Activated CD8-positive, alpha-beta T cell treated with anti-CD3 and anti-CD28 coated beads for 36 hours (primary cell): Measurements from ENCODE around the gene ZNF202. TPM values are rescaled to one million over a fixed set of nuclear protein-coding genes. Genes with fewer than 3 reads are reported as not detected.

Source experiments
- ATAC-seq: fragments of 200-7000 bp; cut with Tn5 transposase; one replicate; pipeline ENCODE4 v1.10.0; 2021; ENCODE audit warnings: mild to moderate bottlenecking, moderate library complexity
- CTCF ChIA-PET: fragments of 350-600 bp; sonication (Branson Sonifier 250); formaldehyde crosslinking; loops from one replicate; lab custom pipeline; 2021; ENCODE audit warnings: antibody characterized with exemption; lab: Charles Lee
- POLR2A ChIA-PET: fragments of 350-600 bp; sonication (Branson Sonifier 250); formaldehyde crosslinking; loops from one replicate; lab custom pipeline; 2021; ENCODE audit warnings: antibody characterized with exemption; lab: Charles Lee
- DNase-seq: peaks from one replicate; pipeline ENCODE4 v3.0.0-alpha.2; 2020
- H3K27ac Mint-ChIP-seq: one replicate; pipeline ENCODE4 v1.8.0; 2021; ENCODE audit warnings: mild to moderate bottlenecking, mixed read lengths
- H3K27me3 Mint-ChIP-seq: one replicate; pipeline ENCODE4 v1.8.0; 2021; ENCODE audit warnings: mixed read lengths
- H3K36me3 Mint-ChIP-seq: one replicate; pipeline ENCODE4 v1.8.0; 2021; ENCODE audit warnings: low read depth, mixed read lengths
- H3K4me1 Mint-ChIP-seq: one replicate; pipeline ENCODE4 v1.8.0; 2021; ENCODE audit warnings: low read depth, mixed read lengths
- H3K4me3 Mint-ChIP-seq: one replicate; pipeline ENCODE4 v1.8.0; 2021; ENCODE audit warnings: mild to moderate bottlenecking, moderate library complexity, mixed read lengths
- H3K9me3 Mint-ChIP-seq: one replicate; pipeline ENCODE4 v1.8.0; 2021; ENCODE audit warnings: mixed read lengths
- intact Hi-C: fragments of 100-400 bp; cut with micrococcal nuclease; formaldehyde crosslinking; loops from one replicate; pipeline ENCODE4 v1.10.0; 2022
- total RNA-seq, 2 experiments: library from RNA; stranded (reverse); gene quantifications; one replicate each; pipeline ENCODE4 v1.2.3, GENCODE V29; 2021
- TF ChIP-seq, protein P1 (sequence below): fragments of 200-600 bp; IDR thresholded peaks from one replicate; pipeline ENCODE4 v1.8.0; 2022; ENCODE audit warnings: antibody characterized with exemption, mild to moderate bottlenecking

ZNF202 gene
- total RNA-seq, 2 experiments from 2014 or later, result 11.1 to 13.6 TPM

DNA sequence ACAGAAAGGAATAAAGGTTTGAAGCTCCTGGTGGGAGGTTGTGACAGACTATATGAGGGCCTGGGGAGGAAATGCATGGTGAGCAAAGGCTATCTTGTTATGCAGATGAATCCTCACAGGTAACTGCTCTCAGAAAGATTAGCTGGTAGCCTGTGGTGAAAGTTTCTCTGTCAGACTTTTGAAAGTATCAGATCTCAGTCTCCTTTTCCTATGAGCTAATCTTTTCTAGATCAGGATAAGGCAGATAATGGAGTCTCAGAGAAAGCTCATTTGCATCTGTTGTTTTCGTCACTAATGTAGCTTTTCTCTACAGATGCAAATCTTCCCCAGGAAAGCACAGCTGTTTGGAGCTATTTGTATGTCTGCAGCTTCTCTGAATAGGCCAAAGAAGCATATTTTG lies 33.8 kb upstream of the ZNF202 start:
- TF ChIP-seq, protein P1, sequence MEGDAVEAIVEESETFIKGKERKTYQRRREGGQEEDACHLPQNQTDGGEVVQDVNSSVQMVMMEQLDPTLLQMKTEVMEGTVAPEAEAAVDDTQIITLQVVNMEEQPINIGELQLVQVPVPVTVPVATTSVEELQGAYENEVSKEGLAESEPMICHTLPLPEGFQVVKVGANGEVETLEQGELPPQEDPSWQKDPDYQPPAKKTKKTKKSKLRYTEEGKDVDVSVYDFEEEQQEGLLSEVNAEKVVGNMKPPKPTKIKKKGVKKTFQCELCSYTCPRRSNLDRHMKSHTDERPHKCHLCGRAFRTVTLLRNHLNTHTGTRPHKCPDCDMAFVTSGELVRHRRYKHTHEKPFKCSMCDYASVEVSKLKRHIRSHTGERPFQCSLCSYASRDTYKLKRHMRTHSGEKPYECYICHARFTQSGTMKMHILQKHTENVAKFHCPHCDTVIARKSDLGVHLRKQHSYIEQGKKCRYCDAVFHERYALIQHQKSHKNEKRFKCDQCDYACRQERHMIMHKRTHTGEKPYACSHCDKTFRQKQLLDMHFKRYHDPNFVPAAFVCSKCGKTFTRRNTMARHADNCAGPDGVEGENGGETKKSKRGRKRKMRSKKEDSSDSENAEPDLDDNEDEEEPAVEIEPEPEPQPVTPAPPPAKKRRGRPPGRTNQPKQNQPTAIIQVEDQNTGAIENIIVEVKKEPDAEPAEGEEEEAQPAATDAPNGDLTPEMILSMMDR, result no peak
- DNase-seq (no peak), ATAC-seq (no peak)
- ChIA-PET CTCF (no interaction called here), POLR2A (no interaction called here)
- H3K9me3 Mint-ChIP-seq, result no peaks in the 10 kb centered on the region
- peaks cover 3% of the 10 kb centered on the region for H3K27me3 Mint-ChIP-seq
- H3K27ac Mint-ChIP-seq, result no peak overlapping the region
- H3K36me3 Mint-ChIP-seq, result no peaks in the 10 kb centered on the region
- intact Hi-C loops, result no loop called here
- no peaks in the 10 kb centered on the region for H3K4me1 Mint-ChIP-seq
- H3K4me3 Mint-ChIP-seq, result no peak overlapping the region

DNA sequence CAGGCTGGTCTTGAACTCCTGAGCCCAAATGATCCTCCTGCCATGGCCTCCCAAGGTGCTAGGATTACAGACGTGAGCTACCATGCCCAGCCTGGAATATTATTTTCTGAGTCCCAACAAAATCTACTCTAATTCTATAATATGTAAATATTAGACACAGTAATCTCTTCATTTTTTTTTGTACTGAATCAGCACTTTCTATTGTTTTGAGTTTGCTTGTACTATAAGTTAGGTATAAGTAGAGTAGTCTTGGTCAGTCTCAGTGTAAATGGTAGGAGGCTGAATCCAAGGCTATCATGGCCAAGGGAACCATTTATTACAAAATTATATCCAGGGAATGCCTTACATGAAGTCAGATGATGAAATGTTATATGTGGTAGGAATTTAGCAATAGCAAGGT lies 32.5 kb upstream of the ZNF202 start:
- ChIA-PET CTCF (interaction anchor here (1.2 kb wide), 1 partner anchor 22 kb away, joined by 4 read pairs; no protein-coding TSS in a partner anchor), POLR2A (no interaction called here)
- Mint-ChIP-seq H3K4me1 (no peaks in the 10 kb centered on the region), H3K27me3 (peaks cover 2% of the 10 kb centered on the region), H3K27ac (no peak overlapping the region), H3K9me3 (no peaks in the 10 kb centered on the region), H3K36me3 (no peaks in the 10 kb centered on the region), H3K4me3 (no peak overlapping the region)
- no peak for DNase-seq
- TF ChIP-seq, protein P1, result no peak
- intact Hi-C loops, result no loop called here
- no peak for ATAC-seq

- no peak for ATAC-seq
- DNase-seq, result no peak
- intact Hi-C loops, result no loop called here
- H3K4me1 Mint-ChIP-seq, result no peaks in the 10 kb centered on the region
- ChIA-PET CTCF (interaction anchor here (1.2 kb wide), 1 partner anchor 23 kb away, joined by 4 read pairs; no protein-coding TSS in a partner anchor), POLR2A (no interaction called here)
- no peak overlapping the region for H3K27ac Mint-ChIP-seq
- H3K27me3 Mint-ChIP-seq, result peaks cover 3% of the 10 kb centered on the region
- H3K4me3 Mint-ChIP-seq, result no peak overlapping the region
- no peaks in the 10 kb centered on the region for H3K9me3 Mint-ChIP-seq
- TF ChIP-seq, protein P1, result no peak
- no peaks in the 10 kb centered on the region for H3K36me3 Mint-ChIP-seq
Observed at GRCh38 chr11:123773026-123773425, 31.6 kb upstream of the ZNF202 start.

DNA sequence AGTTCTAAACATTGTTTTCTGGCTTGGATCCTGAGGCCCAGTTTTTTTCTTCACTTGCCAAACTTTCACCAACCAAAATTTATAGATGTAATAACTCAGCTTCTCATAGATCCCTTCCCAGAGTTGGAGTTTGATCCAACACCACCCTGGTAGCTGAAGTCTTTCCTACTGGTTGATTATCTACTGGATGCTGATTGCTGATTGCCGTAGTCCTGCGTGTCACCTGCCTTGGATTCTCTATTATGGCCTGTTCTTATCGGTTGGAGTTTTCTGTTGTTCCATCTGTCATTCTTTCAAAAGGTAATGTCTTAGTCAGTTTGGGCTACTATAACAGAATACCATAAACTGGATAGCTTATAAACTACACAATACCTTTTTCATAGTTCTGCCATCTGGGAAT lies 30.2 kb upstream of the ZNF202 start:
- DNase-seq, result no peak
- TF ChIP-seq, protein P1, result no peak
- POLR2A ChIA-PET, result no interaction called here
- Mint-ChIP-seq H3K27me3 (peaks cover 5% of the 10 kb centered on the region), H3K36me3 (no peaks in the 10 kb centered on the region), H3K4me1 (no peaks in the 10 kb centered on the region), H3K27ac (no peak overlapping the region), H3K4me3 (no peak overlapping the region), H3K9me3 (no peaks in the 10 kb centered on the region)
- no peak for ATAC-seq
- intact Hi-C loops, result no loop called here
- CTCF ChIA-PET, result interaction anchor here (0.8 kb wide), 1 partner anchor 73 kb away, joined by 3 read pairs; no protein-coding TSS in a partner anchor

DNA sequence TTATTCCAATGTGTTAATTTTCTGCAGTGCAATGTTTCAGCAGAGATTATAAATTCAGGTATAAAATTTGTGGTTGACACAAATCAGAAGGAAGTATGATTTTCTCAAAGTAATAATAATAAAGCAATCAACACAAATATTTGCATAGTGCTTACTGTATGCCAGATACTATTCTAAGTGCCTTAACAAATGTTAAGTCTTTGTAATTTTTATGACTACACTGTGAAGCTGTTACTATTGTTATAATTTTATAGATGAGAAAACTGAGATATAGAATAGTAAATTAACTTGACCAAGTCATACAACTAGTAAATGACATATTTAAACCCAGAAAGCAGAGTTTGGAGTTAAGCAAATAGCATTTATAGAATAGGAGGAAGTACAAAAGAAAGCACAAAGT lies 29.3 kb upstream of the ZNF202 start:
- Mint-ChIP-seq H3K36me3 (no peaks in the 10 kb centered on the region), H3K9me3 (no peaks in the 10 kb centered on the region), H3K4me1 (no peaks in the 10 kb centered on the region), H3K4me3 (no peak overlapping the region), H3K27me3 (peaks cover 5% of the 10 kb centered on the region), H3K27ac (no peak overlapping the region)
- intact Hi-C loops, result no loop called here
- CTCF ChIA-PET, result no interaction called here
- ATAC-seq, result no peak
- POLR2A ChIA-PET, result no interaction called here
- TF ChIP-seq, protein P1, result no peak
- no peak for DNase-seq
